Measurements from ENCODE around the gene PUM1. TPM values are rescaled to one million over a fixed set of nuclear protein-coding genes. Genes with fewer than 3 reads are reported as not detected.
"Not testable (repeated sequence)": the region's sequence is repeated elsewhere in the genome, so short reads cannot be mapped to it uniquely, and the experiment has no call there.

Gene PUM1
- total RNA-seq, 2 experiments from 2014 or later: 93.4 to 94.6 TPM

- H3K9me3 Mint-ChIP-seq: no peaks in the 10 kb centered on the region
- H3K27me3 Mint-ChIP-seq: no peaks in the 10 kb centered on the region
- peaks cover 49% of the 10 kb centered on the region for H3K36me3 Mint-ChIP-seq
- H3K4me3 Mint-ChIP-seq: peak overlapping the region; percentile 47
- peaks cover 53% of the 10 kb centered on the region for H3K4me1 Mint-ChIP-seq
- peak overlapping the region; percentile 84 for H3K27ac Mint-ChIP-seq
- DNase-seq: no peak
Measured at GRCh38 chr1:31054349-31054748, 11.2 kb downstream of the PUM1 start.

GRCh38 chr1:31052613-31053012 is 12.9 kb downstream of the PUM1 start:
- H3K27ac Mint-ChIP-seq: peak overlapping the region; percentile 48
- H3K4me1 Mint-ChIP-seq: peaks cover 37% of the 10 kb centered on the region

DNA sequence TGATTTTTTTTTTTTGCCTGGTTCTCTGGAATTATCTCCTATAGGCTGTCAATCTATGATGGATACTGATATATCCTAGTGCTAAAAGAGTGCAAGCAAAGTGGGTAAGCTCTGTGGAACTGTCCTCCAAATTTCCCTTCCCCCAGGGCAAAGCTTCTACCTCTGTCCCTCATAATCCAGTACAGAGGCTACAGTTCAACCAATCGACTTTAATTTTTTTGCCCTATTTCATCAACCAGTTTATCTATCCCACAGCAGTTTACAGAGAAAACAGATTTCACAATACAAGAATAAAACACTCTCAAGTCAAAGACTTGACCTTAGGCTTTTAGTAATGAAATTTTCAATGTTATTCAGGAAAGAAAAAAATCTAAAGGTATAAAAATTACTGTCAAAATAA is 13.9 kb downstream of the PUM1 start:
- Mint-ChIP-seq H3K9me3 (no peaks in the 10 kb centered on the region), H3K36me3 (peaks cover 46% of the 10 kb centered on the region), H3K4me3 (no peak overlapping the region), H3K4me1 (peaks cover 45% of the 10 kb centered on the region), H3K27me3 (no peaks in the 10 kb centered on the region), H3K27ac (no peak overlapping the region)
- no peak for DNase-seq

More at GRCh38 chr1:31052613-31053012, 12.9 kb downstream of the PUM1 start:
- H3K4me3 Mint-ChIP-seq, DNase-seq, H3K27me3 Mint-ChIP-seq, H3K9me3 Mint-ChIP-seq: not testable (repeated sequence)
- peaks cover 38% of the 10 kb centered on the region for H3K36me3 Mint-ChIP-seq

GRCh38 chr1:31047507-31047906 is 18.0 kb downstream of the PUM1 start:
- DNase-seq, H3K4me3 Mint-ChIP-seq, H3K27me3 Mint-ChIP-seq, H3K9me3 Mint-ChIP-seq: not testable (repeated sequence)
- Mint-ChIP-seq H3K4me1 (peaks cover 36% of the 10 kb centered on the region), H3K27ac (peak overlapping the region; percentile 25), H3K36me3 (peaks cover 54% of the 10 kb centered on the region)

- H3K27ac Mint-ChIP-seq: no peak overlapping the region
- H3K4me1 Mint-ChIP-seq: peaks cover 43% of the 10 kb centered on the region
- no peaks in the 10 kb centered on the region for H3K27me3 Mint-ChIP-seq
- DNase-seq: no peak
- H3K4me3 Mint-ChIP-seq: no peak overlapping the region
- H3K9me3 Mint-ChIP-seq: peaks cover 5% of the 10 kb centered on the region
- peaks cover 51% of the 10 kb centered on the region for H3K36me3 Mint-ChIP-seq
Measured at GRCh38 chr1:31043631-31044030, 21.9 kb downstream of the PUM1 start.

GRCh38 chr1:31042656-31043055 is 22.9 kb downstream of the PUM1 start:
- H3K27ac Mint-ChIP-seq: no peak overlapping the region
- DNase-seq: no peak
- H3K27me3 Mint-ChIP-seq: no peaks in the 10 kb centered on the region
- no peak overlapping the region for H3K4me3 Mint-ChIP-seq
- H3K36me3 Mint-ChIP-seq: peaks cover 55% of the 10 kb centered on the region
- peaks cover 5% of the 10 kb centered on the region for H3K9me3 Mint-ChIP-seq
- peaks cover 49% of the 10 kb centered on the region for H3K4me1 Mint-ChIP-seq

DNA sequence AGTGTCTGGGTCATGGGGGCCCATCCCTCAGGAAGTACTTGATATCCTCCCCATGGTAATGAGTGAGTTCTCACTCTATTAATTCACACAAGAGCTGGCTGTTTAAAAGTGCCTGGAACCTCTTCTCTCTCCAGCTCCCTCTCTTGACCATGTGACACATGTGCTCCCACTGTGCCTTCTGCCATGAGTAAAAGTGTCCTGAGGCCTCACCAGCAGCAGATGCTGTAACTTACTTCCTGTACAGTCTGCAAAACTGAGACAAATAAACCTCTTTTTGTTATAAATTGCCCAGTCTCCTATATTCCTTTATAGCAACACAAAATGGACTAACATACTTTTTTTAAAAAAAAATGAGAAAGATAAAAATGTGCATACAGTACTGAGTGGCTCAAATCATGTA is 24.0 kb downstream of the PUM1 start:
- Mint-ChIP-seq H3K4me1 (peaks cover 49% of the 10 kb centered on the region), H3K27ac (no peak overlapping the region), H3K4me3 (no peak overlapping the region), H3K36me3 (peaks cover 53% of the 10 kb centered on the region), H3K9me3 (peaks cover 5% of the 10 kb centered on the region), H3K27me3 (no peaks in the 10 kb centered on the region)
- DNase-seq: no peak

DNA sequence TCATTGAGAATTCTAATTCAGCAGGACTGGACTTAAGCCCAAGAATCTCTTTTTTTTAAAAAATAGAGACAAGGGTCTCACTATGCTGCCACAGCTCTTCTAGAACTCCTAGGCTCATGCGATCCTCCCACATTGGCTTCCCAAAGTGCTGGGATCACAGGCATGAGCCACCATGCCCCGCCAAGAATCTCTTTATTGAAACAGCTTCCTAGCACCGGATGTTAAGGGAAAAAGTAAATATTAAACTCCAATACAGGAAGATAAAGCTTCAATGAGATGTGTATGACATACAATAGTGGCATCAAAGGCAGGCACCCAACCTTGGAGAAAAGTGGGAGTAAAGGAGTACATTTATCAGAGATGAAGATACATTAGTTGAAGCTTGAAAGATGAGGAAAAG is 25.5 kb downstream of the PUM1 start:
- peaks cover 50% of the 10 kb centered on the region for H3K36me3 Mint-ChIP-seq
- no peak for DNase-seq
- peaks cover 5% of the 10 kb centered on the region for H3K9me3 Mint-ChIP-seq
- no peak overlapping the region for H3K4me3 Mint-ChIP-seq
- H3K27me3 Mint-ChIP-seq: no peaks in the 10 kb centered on the region
- H3K27ac Mint-ChIP-seq: no peak overlapping the region
- peaks cover 52% of the 10 kb centered on the region for H3K4me1 Mint-ChIP-seq

- H3K9me3 Mint-ChIP-seq, DNase-seq, H3K27me3 Mint-ChIP-seq, H3K27ac Mint-ChIP-seq, H3K4me3 Mint-ChIP-seq: not testable (repeated sequence)
- H3K36me3 Mint-ChIP-seq: peaks cover 50% of the 10 kb centered on the region
- peaks cover 58% of the 10 kb centered on the region for H3K4me1 Mint-ChIP-seq
Measured at GRCh38 chr1:31038935-31039334, 26.6 kb downstream of the PUM1 start.

DNA sequence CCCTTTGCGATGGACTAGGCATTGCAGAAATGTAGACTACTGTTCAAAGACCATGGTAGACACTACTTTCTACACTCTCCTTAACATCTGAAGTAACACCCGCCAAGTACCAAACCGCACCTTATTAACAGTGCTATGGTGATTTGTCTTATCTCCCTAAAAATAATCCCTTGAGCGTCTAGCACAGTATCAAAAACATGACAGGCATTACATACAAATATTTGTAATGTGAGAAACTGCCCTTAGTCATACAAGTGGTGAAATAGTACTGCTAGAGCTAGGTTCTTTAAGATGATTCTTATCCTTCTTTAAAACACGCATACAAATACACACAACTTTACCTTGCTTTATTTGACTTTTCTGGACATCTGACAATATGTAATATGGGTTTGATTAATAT is 27.2 kb downstream of the PUM1 start:
- no peak for DNase-seq
- peaks cover 2% of the 10 kb centered on the region for H3K9me3 Mint-ChIP-seq
- no peak overlapping the region for H3K4me3 Mint-ChIP-seq
- peaks cover 49% of the 10 kb centered on the region for H3K36me3 Mint-ChIP-seq
- H3K4me1 Mint-ChIP-seq: peaks cover 59% of the 10 kb centered on the region
- no peaks in the 10 kb centered on the region for H3K27me3 Mint-ChIP-seq
- H3K27ac Mint-ChIP-seq: no peak overlapping the region

- Mint-ChIP-seq H3K27ac (peak overlapping the region; percentile 2), H3K4me1 (peaks cover 58% of the 10 kb centered on the region), H3K9me3 (no peaks in the 10 kb centered on the region), H3K36me3 (peaks cover 38% of the 10 kb centered on the region), H3K27me3 (no peaks in the 10 kb centered on the region), H3K4me3 (no peak overlapping the region)
- DNase-seq: no peak
Measured at GRCh38 chr1:31036749-31037500, 28.6 kb downstream of the PUM1 start.

GRCh38 chr1:31033598-31033997 is 31.9 kb downstream of the PUM1 start:
- no peak overlapping the region for H3K27ac Mint-ChIP-seq
- H3K9me3 Mint-ChIP-seq: no peaks in the 10 kb centered on the region
- no peak for DNase-seq
- no peak overlapping the region for H3K4me3 Mint-ChIP-seq
- peaks cover 46% of the 10 kb centered on the region for H3K36me3 Mint-ChIP-seq
- no peaks in the 10 kb centered on the region for H3K27me3 Mint-ChIP-seq
- H3K4me1 Mint-ChIP-seq: peaks cover 63% of the 10 kb centered on the region

DNA sequence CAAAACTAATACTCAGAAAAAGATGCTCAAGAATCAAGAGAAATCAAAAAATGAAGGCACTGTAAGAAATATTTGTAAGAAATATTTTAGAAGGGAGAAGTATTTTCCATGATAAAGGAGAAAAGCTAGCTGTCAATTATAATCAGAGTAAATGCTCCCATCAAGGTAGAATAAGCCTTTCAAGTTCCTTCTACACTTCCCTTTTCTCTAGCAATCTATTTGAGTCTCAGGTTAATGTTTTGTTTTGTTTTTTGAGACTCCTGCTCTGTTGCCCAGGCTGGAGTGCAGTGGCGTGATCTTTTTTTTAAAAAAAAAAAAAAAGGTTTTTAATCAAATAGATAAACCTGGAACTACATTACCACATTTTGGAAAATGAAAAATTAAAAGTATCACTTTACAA is 33.3 kb downstream of the PUM1 start:
- Mint-ChIP-seq H3K27me3 (no peaks in the 10 kb centered on the region), H3K36me3 (peaks cover 45% of the 10 kb centered on the region), H3K9me3 (no peaks in the 10 kb centered on the region), H3K27ac (no peak overlapping the region), H3K4me3 (no peak overlapping the region), H3K4me1 (peaks cover 64% of the 10 kb centered on the region)
- DNase-seq: no peak

DNA sequence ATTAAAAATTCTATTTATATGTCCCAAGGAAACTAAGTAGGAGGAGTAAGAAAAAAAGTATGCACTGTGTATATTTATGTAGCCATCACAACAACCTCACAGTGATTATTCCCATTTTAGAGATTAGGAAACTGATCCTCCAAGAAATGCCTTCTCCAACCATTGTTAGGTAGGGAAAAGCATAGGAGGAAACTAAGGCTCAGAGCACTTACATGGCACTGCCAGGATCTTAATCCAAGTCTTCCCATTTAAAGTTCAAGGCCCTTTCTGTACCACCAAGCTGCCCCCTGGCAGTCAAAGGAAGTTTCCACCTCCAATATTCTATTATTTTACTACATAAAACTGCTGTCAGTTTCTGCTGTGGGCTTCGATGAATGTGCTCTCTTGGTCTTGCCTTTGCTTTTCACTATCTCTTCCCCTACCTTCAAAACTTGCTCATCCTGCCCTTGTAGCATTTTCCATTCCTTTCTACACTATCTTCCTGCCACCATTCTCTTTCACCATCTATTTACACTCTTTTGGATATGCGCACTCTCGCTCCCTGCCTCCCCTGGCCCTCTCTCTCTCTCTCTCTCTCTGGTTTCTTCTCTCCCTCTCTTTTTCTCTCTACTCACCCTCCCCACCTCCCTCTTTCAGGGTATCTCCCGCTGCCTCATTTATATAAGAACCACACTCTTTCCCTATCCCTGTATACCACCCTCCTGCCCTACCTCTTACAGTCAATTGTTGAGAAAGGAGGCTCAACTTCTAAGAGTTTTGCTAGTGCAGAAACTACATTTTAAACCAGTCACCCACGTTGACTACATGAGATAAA is 34.0 kb downstream of the PUM1 start:
- no peak overlapping the region for H3K27ac Mint-ChIP-seq
- H3K4me3 Mint-ChIP-seq: no peak overlapping the region
- no peaks in the 10 kb centered on the region for H3K9me3 Mint-ChIP-seq
- no peak for DNase-seq
- H3K36me3 Mint-ChIP-seq: peaks cover 42% of the 10 kb centered on the region
- no peaks in the 10 kb centered on the region for H3K27me3 Mint-ChIP-seq
- peaks cover 59% of the 10 kb centered on the region for H3K4me1 Mint-ChIP-seq

DNA sequence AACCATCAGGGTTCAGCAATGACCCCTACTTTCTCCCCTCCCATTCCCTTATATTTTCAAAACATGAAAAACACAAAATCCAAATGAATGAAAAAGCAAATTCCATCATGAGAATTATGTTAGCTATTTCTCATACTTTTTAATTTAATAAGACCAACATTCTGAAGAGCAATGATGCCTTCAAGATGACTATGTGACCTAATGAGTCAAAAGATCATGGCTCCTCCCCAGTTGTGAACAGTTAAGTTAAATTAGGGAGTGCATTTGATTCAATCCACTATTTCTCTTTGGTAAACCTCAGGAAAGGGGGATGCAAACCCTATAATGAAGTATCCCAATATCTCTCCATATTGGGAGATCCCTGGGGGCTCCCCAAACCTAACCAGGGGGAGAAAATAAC is 36.5 kb downstream of the PUM1 start:
- Mint-ChIP-seq H3K36me3 (peaks cover 46% of the 10 kb centered on the region), H3K27ac (peak overlapping the region; percentile 43), H3K27me3 (no peaks in the 10 kb centered on the region), H3K4me1 (peaks cover 62% of the 10 kb centered on the region), H3K9me3 (no peaks in the 10 kb centered on the region), H3K4me3 (no peak overlapping the region)
- no peak for DNase-seq
